HCT116 (cell line): Measurements from ENCODE around the gene SLFN11. TPM values are rescaled to one million over a fixed set of nuclear protein-coding genes. Genes with fewer than 3 reads are reported as not detected.

ENCODE experiments used
- ATAC-seq: fragments of 200-7000 bp; cut with Tn5 transposase; 2 replicates; pipeline ENCODE4 v1.9.1; 2020; ENCODE audit warnings: mild to moderate bottlenecking, moderate library complexity
- BruUV-seq: library from RNA; stranded (reverse); fragments of 400-500 nt; replicated peaks from 2 replicates; lab custom pipeline; 2021; lab: Mats Ljungman, UMichigan
- CTCF ChIA-PET: fragments of 300-600 bp; sonication (Branson Sonifier 250); formaldehyde crosslinking; loops from one replicate; lab custom pipeline; 2021; ENCODE audit warnings: antibody characterized with exemption; lab: Charles Lee
- POLR2A ChIA-PET: fragments of 300-600, 350-600 bp; sonication (Branson Sonifier 250); formaldehyde crosslinking; loops from one replicate; lab custom pipeline; 2021; ENCODE audit warnings: antibody characterized with exemption; lab: Charles Lee
- RAD21 ChIA-PET, 2 experiments: fragments of 300-600 bp; sonication (Branson Sonifier 250); formaldehyde crosslinking; loops; one replicate each; lab custom pipeline; 2023; ENCODE audit warnings: low total read pairs in 2 of 2; ENCODE audit not compliant: uncharacterized antibody in 2 of 2, unreplicated experiment in 2 of 2, low non-redundant PET in 1 of 2; lab: Charles Lee
- DNase-seq: peaks from one replicate; pipeline ENCODE4 v3.0.0-alpha.2; 2010; ENCODE audit warnings: low read depth, low spot score
- H2AFZ ChIP-seq: fragments of 200-600 bp; shearing (Covaris generic), sonication (generic); 2 replicates; pipeline ENCODE4 v1.6.1; 2017; ENCODE audit warnings: low read depth, mixed run types, mixed read lengths, antibody characterized with exemption, low read length; ENCODE audit not compliant: poor library complexity, severe bottlenecking
- H3K27ac ChIP-seq: 2 replicates; pipeline ENCODE4 v1.5.1; 2012; ENCODE audit warnings: low read depth, low read length
- H3K27me3 ChIP-seq: fragments of 200-600 bp; sonication (generic); 2 replicates; pipeline ENCODE4 v1.6.1; 2016; ENCODE audit warnings: mixed run types, low read length, mixed read lengths; ENCODE audit not compliant: insufficient read depth
- H3K36me3 ChIP-seq, 2 experiments: fragments of 200-500 bp in 1 of 2; fragments of 200-600 bp in 1 of 2; sonication (Bioruptor generic) in 1 of 2; sonication (generic) in 1 of 2; 2 replicates each; pipeline versions ENCODE4 v1.5.1 to v1.6.1; 2014 to 2016; ENCODE audit warnings: low read length in 2 of 2, inconsistent platforms in 1 of 2, mixed read lengths in 1 of 2, mixed run types in 1 of 2; ENCODE audit not compliant: insufficient read depth in 2 of 2, control insufficient read depth in 1 of 2
- H3K4me1 ChIP-seq, 2 experiments: fragments of 200-600 bp in 1 of 2; sonication (generic) in 1 of 2; 2 replicates each; pipeline versions ENCODE4 v1.5.1 to v1.6.1; 2012 to 2017; ENCODE audit warnings: low read length in 2 of 2, inconsistent platforms in 1 of 2, mild to moderate bottlenecking in 1 of 2, mixed read lengths in 1 of 2, mixed run types in 1 of 2, moderate library complexity in 1 of 2; ENCODE audit not compliant: insufficient read depth in 2 of 2, control insufficient read depth in 1 of 2
- H3K4me2 ChIP-seq: fragments of 200-600 bp; sonication (generic); 2 replicates; pipeline ENCODE4 v1.6.1; 2017; ENCODE audit warnings: mixed run types, low read length, mixed read lengths
- H3K4me3 ChIP-seq, 2 experiments: fragments of 200-600 bp in 1 of 2; sonication (generic) in 1 of 2; replicated peaks in 1 of 2; 2 replicates each; pipeline ENCODE4 v1.5.1; 2011 to 2016; ENCODE audit warnings: low read length in 2 of 2, control low read depth in 1 of 2, low read depth in 1 of 2, mild to moderate bottlenecking in 1 of 2, mixed read lengths in 1 of 2, mixed run types in 1 of 2
- H3K79me2 ChIP-seq: fragments of 200-600 bp; sonication (generic); 2 replicates; pipeline ENCODE4 v1.6.1; 2017; ENCODE audit warnings: mild to moderate bottlenecking, mixed run types, low read length, moderate library complexity, mixed read lengths; ENCODE audit not compliant: insufficient read depth
- H3K9ac ChIP-seq: fragments of 200-600 bp; sonication (generic); 2 replicates; pipeline ENCODE4 v1.6.1; 2016; ENCODE audit warnings: low read length, mixed read lengths
- H3K9me2 ChIP-seq: fragments of 200-600 bp; sonication (generic), shearing (Covaris generic); 2 replicates; pipeline ENCODE4 v1.6.1; 2017; ENCODE audit warnings: mixed run types, mild to moderate bottlenecking, moderate library complexity; ENCODE audit not compliant: insufficient read depth
- H3K9me3 ChIP-seq, 2 experiments: fragments of 200-500 bp in 1 of 2; fragments of 200-600 bp in 1 of 2; sonication (Bioruptor generic) in 1 of 2; sonication (generic) in 1 of 2; 2 replicates each; pipeline ENCODE4 v1.6.1; 2014 to 2017; ENCODE audit warnings: low read length in 2 of 2, mixed read lengths in 2 of 2, inconsistent platforms in 1 of 2, low read depth in 1 of 2, mild to moderate bottlenecking in 1 of 2, mixed run types in 1 of 2, moderate library complexity in 1 of 2; ENCODE audit not compliant: control insufficient read depth in 1 of 2, insufficient read depth in 1 of 2
- H4K20me1 ChIP-seq: fragments of 200-600 bp; sonication (generic), shearing (Covaris generic); 2 replicates; pipeline ENCODE4 v1.6.1; 2017; ENCODE audit warnings: mixed run types, mild to moderate bottlenecking, moderate library complexity; ENCODE audit not compliant: insufficient read depth
- CBX3 ChIP-seq: IDR thresholded peaks from 2 replicates; pipeline ENCODE4 v1.6.1; 2012; ENCODE audit warnings: low read depth
- CTCF ChIP-seq, 3 experiments: fragments of 200-600 bp in 1 of 3; sonication (generic) in 1 of 3; IDR thresholded peaks in 2 of 3; conservative IDR thresholded peaks in 1 of 3; 2 replicates each; pipeline ENCODE4 v1.5.1; 2012 to 2017; ENCODE audit warnings: low read depth in 2 of 3, low read length in 2 of 3, antibody characterized with exemption in 1 of 3, borderline replicate concordance in 1 of 3, control low read depth in 1 of 3, mild to moderate bottlenecking in 1 of 3, mixed read lengths in 1 of 3, mixed run types in 1 of 3, moderate library complexity in 1 of 3; ENCODE audit not compliant: insufficient read depth in 1 of 3
- EGR1 ChIP-seq: IDR thresholded peaks from 2 replicates; pipeline ENCODE4 v1.6.1; 2012; ENCODE audit warnings: low read depth
- ELF1 ChIP-seq: IDR thresholded peaks from 2 replicates; pipeline ENCODE4 v1.6.1; 2012; ENCODE audit warnings: low read depth, borderline replicate concordance
- EZH2phosphoT487 ChIP-seq: fragments of 200-600 bp; IDR thresholded peaks from 2 replicates; pipeline ENCODE4 v1.6.1; 2018; ENCODE audit warnings: antibody characterized with exemption, borderline replicate concordance
- MAX ChIP-seq: IDR thresholded peaks from 2 replicates; pipeline ENCODE4 v1.6.1; 2012
- POLR2AphosphoS5 ChIP-seq: IDR thresholded peaks from 2 replicates; pipeline ENCODE4 v1.6.1; 2011; ENCODE audit warnings: mild to moderate bottlenecking, low read depth, low read length, moderate library complexity
- RAD21 ChIP-seq: IDR thresholded peaks from 2 replicates; pipeline ENCODE4 v1.6.1; 2012; ENCODE audit warnings: low read depth, mild to moderate bottlenecking
- SRF ChIP-seq: IDR thresholded peaks from 2 replicates; pipeline ENCODE4 v1.6.1; 2012; ENCODE audit warnings: low read depth
- TCF7L2 ChIP-seq: IDR thresholded peaks from 2 replicates; pipeline ENCODE4 v1.7.0; 2011; ENCODE audit warnings: borderline replicate concordance, inconsistent platforms; ENCODE audit not compliant: insufficient read depth, insufficient read length; ENCODE audit errors: extremely low read depth
- ZFX ChIP-seq: fragments of 450-650 bp; IDR thresholded peaks from 2 replicates; pipeline ENCODE4 v1.6.1; 2017
- ZNF274 ChIP-seq: fragments of 200-500 bp; sonication (Bioruptor generic); IDR thresholded peaks from 2 replicates; pipeline ENCODE4 v1.6.1; 2014; ENCODE audit warnings: mild to moderate bottlenecking, low read depth, low read length, inconsistent platforms
- intact Hi-C: fragments of 100-400 bp; cut with micrococcal nuclease; formaldehyde crosslinking; loops from 2 replicates; pipeline ENCODE4 v1.10.0; 2022
- total RNA-seq: library from RNA; stranded (reverse); gene quantifications from one replicate; pipeline ENCODE4 v1.2.1, GENCODE V29; 2021; ENCODE audit not compliant: unreplicated experiment

Gene SLFN11
- total RNA-seq, 1 experiment from 2014 or later = not detected

DNA sequence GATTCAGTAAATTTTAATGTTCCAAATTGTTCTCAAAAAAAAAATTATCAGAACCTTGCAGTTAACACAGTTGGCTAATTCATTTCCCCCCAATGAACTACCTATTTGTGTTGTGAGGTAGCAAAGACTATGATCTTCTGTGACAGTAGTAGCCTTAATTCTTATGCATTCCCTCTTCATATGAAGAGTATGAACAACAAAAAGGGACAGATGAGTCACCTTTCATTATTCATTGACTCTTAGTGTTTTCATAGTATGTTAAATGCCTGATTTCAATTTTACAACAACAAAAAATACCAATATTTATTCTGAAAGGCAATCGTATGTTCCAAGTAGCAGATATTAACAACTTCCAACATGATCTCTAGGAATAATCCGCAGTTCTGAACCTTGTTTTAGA is 3.6 kb upstream of the SLFN11 start (continued):
- no peak for TF ChIP-seq CTCF (IDR thresholded peaks at IDR 0.05 in 2 of 3, conservative IDR thresholded peaks at IDR 0.05 in 1 of 3; ENCODE audit: borderline replicate concordance in 1 of 3, insufficient read depth in 1 of 3, low read depth in 2 of 3, low read length in 2 of 3)
- no peak for TF ChIP-seq TCF7L2
- TF ChIP-seq RAD21 = no peak
- TF ChIP-seq, all 23 proteins: peak for 0

GRCh38 chr17:35376245-35376644 is 2.8 kb upstream of the SLFN11 start:
- no peaks in the 10 kb centered on the region; the same call in 1 of the 2 replicates for H4K20me1 ChIP-seq
- H3K4me3 ChIP-seq = no peak overlapping the region
- H2AFZ ChIP-seq = no peak overlapping the region
- POLR2A ChIA-PET = no interaction called here
- H3K4me1 ChIP-seq = no peaks in the 10 kb centered on the region
- TF ChIP-seq POLR2AphosphoS5 (no peak), ELF1 (no peak), SRF (no peak), ZNF274 (no peak), EGR1 (no peak), CBX3 (no peak), EZH2phosphoT487 (no peak), ZFX (no peak), MAX (no peak)
- H3K4me2 ChIP-seq = no peak overlapping the region
- RAD21 ChIA-PET = no interaction called here
- H3K79me2 ChIP-seq = no peaks in the 10 kb centered on the region
- DNase-seq (no peak), ATAC-seq (no peak)
- H3K9me2 ChIP-seq = no peaks in the 10 kb centered on the region
- H3K27ac ChIP-seq = no peak overlapping the region
- intact Hi-C loops = no loop called here
- BruUV-seq = no TSS peak
- peaks cover 16% of the 10 kb centered on the region for H3K27me3 ChIP-seq
- H3K36me3 ChIP-seq = no peaks in the 10 kb centered on the region
- no peak overlapping the region for H3K9ac ChIP-seq
- H3K9me3 ChIP-seq = no peaks in the 10 kb centered on the region
- CTCF ChIA-PET = no interaction called here
